GM12865 (cell line): ENCODE data around the gene MTCL1.

Experiments
- DNase-seq: peaks from one replicate; pipeline ENCODE4 v3.0.0; 2010; ENCODE audit warnings: low read depth
- H3K4me3 ChIP-seq: 2 replicates; pipeline ENCODE4 v1.5.1; 2011; ENCODE audit warnings: mild to moderate bottlenecking, low read depth, low read length, control low read depth
- CTCF ChIP-seq: IDR thresholded peaks from 2 replicates; pipeline ENCODE4 v1.5.1; 2011; ENCODE audit warnings: low read length, control low read depth, low read depth, inconsistent platforms; ENCODE audit not compliant: insufficient read depth; ENCODE audit errors: missing control alignments

MTCL1 gene

GRCh38 chr18:8825729-8826375 lies 120.5 kb downstream of the MTCL1 start:
- H3K4me3 ChIP-seq, result no peak overlapping the region
- no peak for TF ChIP-seq CTCF
- DNase-seq, result no peak

DNA sequence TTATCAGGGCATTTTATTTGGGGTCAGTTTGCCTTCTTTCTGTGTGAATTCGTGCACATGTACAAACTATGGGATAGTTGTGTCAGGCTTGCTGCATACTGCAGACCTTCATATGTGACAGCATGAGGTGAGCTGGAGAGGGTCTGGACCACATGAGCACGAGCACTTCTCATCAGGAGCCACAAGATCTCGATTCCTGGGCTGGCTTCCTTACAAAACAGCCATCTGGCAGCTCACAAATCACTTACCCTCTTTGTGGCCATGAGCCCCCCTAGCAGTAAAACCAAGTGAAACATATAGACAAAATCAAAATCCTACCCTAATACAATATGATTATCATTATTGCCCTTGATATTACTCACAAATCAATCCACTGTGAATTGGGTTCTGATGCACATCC lies 121.2 kb downstream of the MTCL1 start:
- DNase-seq, result no peak
- no peak for TF ChIP-seq CTCF
- H3K4me3 ChIP-seq, result no peak overlapping the region

GRCh38 chr18:8826971-8827370 lies 121.6 kb downstream of the MTCL1 start:
- no peak for DNase-seq
- H3K4me3 ChIP-seq, result no peak overlapping the region
- no peak for TF ChIP-seq CTCF

DNA sequence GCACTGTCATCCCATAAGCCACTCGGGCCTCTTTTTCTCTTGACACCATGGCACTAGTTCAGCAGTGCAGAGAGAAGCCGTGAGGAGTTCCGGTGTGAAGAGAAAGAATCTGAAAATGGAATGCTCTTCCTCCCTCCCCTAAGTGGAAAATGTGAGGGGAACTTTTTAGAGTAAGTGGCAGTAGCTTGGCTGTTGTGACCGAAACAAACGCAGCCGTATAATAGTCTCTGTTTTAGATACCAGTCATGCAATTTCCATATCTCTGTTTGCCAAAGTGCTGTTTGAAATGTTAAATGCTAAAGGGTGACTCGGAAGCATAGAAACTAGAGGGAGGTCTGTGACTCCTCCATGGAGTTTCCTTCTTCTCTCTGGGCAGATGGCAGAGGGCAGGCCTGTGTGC lies 122.9 kb downstream of the MTCL1 start:
- no peak for TF ChIP-seq CTCF
- H3K4me3 ChIP-seq, result no peak overlapping the region
- no peak for DNase-seq

DNA sequence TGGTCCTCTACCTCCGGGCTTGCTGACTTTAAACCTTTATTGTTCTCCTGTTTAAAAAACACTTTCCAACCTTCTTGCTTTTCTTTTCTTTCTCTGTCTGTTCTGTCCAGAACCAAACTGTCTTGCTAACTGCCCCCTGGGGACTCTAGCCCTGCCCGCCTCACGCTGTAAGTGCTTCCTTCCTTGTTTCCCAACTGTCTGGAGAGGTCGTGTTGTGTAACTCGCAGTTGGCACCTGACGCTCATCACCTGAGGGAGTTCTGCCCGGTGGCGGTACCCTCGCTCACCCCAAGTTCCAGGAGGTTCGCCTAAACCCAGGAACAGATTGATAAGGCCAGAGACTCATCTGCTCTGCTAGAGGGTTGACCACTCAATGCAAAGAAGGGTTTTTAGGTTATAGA lies 123.4 kb downstream of the MTCL1 start:
- no peak for TF ChIP-seq CTCF
- no peak overlapping the region for H3K4me3 ChIP-seq
- DNase-seq, result no peak

DNA sequence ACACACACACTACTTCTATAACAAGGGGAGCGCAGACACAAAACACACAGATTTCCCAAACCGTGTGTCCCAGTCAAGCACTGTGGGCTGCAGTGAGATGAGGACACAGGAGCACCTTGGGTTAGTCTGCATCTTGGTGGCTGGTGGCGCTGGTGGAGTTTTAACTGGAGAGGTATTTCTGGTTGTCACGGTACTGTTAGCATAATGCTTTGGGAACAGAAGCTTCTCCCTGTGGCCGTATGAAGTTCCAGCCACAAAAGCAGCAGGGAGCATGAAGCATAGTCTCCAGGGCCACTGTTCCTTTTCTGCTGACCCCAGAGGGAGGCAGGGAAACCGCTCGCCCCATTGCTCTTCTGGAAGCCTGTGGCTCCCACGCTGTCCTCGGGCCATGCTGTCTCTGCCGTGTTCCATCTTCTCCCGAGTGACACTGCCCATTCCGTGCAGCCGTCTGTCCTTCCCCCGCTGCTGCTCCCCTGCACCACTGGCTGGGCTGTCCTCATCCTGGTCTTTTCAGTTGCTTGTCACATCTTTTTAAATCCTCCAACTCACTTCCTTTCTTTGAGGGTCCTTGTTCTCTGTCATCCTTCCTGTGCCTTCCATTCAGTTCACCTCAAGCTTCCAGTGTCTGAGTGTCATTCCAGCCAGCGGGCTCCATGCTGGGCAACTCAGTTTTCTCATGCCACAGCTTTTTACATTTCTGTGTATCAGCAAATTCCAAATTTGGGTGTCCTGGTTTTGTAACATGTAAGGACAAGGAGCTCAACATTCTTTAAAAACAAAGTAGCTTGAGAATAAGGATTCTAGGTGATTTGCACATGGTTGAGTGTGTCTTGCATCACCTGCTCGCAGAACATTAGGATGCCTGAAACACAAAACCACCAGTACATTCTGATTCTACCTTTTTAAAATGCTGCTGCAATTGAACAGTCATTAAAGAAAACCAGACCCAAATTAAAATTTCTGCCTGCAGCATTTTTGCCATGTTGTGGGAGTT lies 125.0 kb downstream of the MTCL1 start:
- no peak for TF ChIP-seq CTCF
- no peak for DNase-seq
- no peak overlapping the region for H3K4me3 ChIP-seq
